Fibroblast of lung (primary cell): ENCODE data around the gene ZFR2.

Source experiments
- CTCF ChIP-seq, 2 donors: IDR thresholded peaks in 1 of 2; conservative IDR thresholded peaks in 1 of 2; 1 replicate in 1 of 2; 2 replicates in 1 of 2; pipeline ENCODE4 v1.5.1; 2011 to 2012; ENCODE audit warnings: low read length in 2 of 2, control low read depth in 1 of 2, inconsistent platforms in 1 of 2, low read depth in 1 of 2, mild to moderate bottlenecking in 1 of 2
- EZH2 ChIP-seq: IDR thresholded peaks from 2 replicates; pipeline ENCODE4 v1.5.1; 2012; ENCODE audit warnings: low read length, control low read depth, mild to moderate bottlenecking; ENCODE audit errors: missing control alignments

DNA sequence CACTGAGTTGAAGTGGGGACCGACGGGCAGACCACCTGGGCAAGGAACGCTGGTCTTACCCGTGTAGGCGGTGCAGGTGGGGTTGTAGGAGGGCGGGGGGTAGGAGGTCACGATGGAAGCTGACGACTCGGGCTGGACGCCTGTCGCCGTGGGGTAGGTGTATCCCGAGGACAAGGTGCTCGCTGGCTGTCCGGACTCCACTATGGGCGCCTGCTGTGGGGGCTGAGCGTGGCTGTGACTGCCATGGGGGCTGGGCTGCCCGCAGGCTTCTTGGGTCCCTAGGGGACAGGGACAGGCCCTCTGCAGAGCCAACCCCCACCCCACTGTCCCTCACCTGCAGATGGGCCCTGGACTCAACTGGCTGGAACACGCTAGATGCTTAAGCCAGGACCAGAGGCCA is 37.2 kb downstream of the ZFR2 start:
- no peak for TF ChIP-seq CTCF (conservative IDR thresholded peaks at IDR 0.05 in 1 of 2, IDR thresholded peaks at IDR 0.05 in 1 of 2; ENCODE audit: low read depth in 1 of 2, low read length in 2 of 2)
- TF ChIP-seq EZH2, result no peak
